Frontal cortex (tissue), 4 donors: ENCODE results near the gene ZNF488. TPM values are rescaled to one million over a fixed set of nuclear protein-coding genes. Genes with fewer than 3 reads are reported as not detected.

Experiments
- DNase-seq, 2 donors: peaks; one replicate each; pipeline ENCODE4 v3.0.0; 2012; ENCODE audit warnings: low spot score in 2 of 2
- FAIRE-seq: peaks from 2 replicates; lab custom pipeline; 2012; peaks lifted over from hg19 to GRCh38; lab: Jason Lieb, UNC
- total RNA-seq: library from RNA; depleted of rRNA; stranded (reverse); fragments of >200 nt; gene quantifications from one replicate; pipeline ENCODE4 v1.2.3, GENCODE V29; 2014
- donor health status: control.
- donor health status: control.
- donor health status: control.

Gene ZNF488
- total RNA-seq, 1 donor from 2014 or later = 0.41 TPM

DNA sequence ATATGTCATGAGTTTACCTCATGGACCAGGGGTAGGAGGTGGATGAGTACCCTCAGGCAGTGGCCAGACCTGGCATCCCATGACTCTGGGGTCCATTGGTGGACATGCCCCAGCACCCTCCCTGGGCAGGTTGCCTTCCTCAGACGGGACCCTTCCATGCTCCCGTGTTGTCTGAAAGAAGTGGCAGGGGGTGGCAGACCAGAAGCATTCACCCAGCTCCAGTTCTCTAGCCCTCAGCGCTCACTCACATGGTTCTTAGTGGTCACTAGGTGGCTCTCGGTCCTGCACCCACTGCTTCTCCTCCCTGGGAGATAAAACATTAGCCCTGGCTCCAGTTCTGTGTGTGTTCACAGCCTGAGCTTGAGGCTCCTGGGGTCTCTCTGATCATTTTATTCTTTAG is 29.9 kb downstream of the ZNF488 start:
- no peak for FAIRE-seq

DNA sequence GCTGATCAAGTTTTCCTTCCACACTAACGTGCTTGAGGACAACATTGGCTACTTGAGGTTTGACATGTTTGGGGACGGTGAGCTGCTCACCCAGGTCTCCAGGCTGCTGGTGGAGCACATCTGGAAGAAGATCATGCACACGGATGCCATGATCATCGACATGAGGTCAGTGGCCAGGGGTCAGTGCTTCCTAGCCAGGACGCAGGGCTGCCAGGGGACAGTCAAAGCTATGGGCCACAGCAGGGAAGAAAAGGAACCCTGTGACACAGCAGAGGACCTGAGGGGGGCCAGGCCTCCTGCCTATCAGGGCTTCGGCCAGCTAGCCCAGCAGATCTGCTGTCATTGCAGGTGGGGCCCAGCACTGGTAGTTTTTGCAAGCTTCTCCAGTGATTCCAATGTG is 30.7 kb downstream of the ZNF488 start:
- no peak for FAIRE-seq
- DNase-seq = no peak

More for the DNA sequence above, 29.9 kb downstream of the ZNF488 start:
- no peak for DNase-seq

DNA sequence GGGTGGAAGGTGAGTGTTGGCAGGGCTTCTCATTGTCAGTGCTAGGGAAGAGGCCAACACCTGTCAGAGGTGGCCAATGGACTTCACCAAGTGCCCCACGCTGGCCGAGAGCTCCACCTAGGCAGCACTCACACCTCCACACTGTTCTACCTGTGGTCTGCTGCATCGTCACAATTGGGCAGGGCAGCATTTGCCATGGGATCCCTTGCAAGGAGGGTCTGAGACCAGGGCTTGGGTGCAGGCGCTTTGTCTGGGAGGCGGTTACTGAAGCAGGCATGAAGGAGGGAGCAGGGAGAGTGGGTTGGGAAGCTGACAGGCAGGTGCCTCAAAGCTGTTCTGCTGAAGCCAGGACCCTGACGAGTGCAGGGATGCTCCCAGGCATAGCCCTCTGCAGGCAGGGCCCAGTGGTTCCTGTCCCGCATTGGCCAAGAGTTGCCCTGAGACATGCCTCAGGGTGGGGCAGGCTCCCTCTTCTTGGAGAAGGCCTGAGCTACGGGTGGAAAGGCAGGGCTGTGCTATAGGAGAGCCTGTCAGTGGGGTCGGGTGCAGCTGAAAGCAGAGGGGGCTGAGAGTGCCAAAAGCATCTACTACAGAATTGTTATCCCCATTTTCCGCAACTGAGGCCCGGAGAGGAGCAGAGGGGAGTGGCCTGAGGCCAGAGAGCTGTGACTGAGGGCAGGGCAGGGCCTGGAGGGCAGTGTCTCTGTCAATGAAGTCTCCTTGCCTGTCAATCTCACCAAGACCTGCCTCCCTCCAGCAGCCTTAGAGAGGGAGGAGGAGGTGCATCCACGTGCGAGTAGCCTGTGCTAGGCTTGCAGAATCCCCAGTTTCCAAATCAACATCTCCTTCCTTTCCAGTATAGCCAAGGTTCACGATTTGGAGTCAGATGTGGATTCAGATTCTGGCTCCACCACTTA is 31.9 kb downstream of the ZNF488 start:
- DNase-seq (no peak), FAIRE-seq (no peak)

DNA sequence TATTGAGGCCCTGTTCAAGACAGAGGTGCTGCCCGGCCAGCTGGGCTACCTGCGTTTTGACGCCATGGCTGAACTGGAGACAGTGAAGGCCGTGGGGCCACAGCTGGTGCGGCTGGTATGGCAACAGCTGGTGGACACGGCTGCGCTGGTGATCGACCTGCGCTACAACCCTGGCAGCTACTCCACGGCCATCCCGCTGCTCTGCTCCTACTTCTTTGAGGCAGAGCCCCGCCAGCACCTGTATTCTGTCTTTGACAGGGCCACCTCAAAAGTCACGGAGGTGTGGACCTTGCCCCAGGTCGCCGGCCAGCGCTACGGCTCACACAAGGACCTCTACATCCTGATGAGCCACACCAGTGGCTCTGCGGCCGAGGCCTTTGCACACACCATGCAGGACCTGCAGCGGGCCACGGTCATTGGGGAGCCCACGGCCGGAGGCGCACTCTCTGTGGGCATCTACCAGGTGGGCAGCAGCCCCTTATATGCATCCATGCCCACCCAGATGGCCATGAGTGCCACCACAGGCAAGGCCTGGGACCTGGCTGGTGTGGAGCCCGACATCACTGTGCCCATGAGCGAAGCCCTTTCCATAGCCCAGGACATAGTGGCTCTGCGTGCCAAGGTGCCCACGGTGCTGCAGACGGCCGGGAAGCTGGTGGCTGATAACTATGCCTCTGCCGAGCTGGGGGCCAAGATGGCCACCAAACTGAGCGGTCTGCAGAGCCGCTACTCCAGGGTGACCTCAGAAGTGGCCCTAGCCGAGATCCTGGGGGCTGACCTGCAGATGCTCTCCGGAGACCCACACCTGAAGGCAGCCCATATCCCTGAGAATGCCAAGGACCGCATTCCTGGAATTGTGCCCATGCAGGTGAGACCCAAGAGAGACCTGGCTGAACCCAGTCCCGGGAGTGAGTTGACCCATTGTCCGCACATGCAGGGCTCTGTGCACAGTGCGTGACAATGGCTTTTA is 33.1 kb downstream of the ZNF488 start:
- FAIRE-seq (no peak), DNase-seq (no peak)

DNA sequence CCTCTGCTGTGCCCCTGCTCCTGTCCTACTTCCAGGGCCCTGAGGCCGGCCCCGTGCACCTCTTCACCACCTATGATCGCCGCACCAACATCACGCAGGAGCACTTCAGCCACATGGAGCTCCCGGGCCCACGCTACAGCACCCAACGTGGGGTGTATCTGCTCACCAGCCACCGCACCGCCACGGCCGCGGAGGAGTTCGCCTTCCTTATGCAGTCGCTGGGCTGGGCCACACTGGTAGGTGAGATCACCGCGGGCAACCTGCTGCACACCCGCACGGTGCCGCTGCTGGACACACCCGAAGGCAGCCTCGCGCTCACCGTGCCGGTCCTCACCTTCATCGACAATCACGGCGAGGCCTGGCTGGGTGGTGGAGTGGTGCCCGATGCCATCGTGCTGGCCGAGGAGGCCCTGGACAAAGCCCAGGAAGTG is 34.1 kb downstream of the ZNF488 start:
- no peak for FAIRE-seq
- DNase-seq = no peak

DNA sequence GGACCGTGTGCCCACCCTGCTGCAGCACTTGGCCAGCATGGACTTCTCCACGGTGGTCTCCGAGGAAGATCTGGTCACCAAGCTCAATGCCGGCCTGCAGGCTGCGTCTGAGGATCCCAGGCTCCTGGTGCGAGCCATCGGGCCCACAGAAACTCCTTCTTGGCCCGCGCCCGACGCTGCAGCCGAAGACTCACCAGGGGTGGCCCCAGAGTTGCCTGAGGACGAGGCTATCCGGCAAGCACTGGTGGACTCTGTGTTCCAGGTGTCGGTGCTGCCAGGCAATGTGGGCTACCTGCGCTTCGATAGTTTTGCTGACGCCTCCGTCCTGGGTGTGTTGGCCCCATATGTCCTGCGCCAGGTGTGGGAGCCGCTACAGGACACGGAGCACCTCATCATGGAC is 34.6 kb downstream of the ZNF488 start:
- DNase-seq (no peak), FAIRE-seq (no peak)

DNA sequence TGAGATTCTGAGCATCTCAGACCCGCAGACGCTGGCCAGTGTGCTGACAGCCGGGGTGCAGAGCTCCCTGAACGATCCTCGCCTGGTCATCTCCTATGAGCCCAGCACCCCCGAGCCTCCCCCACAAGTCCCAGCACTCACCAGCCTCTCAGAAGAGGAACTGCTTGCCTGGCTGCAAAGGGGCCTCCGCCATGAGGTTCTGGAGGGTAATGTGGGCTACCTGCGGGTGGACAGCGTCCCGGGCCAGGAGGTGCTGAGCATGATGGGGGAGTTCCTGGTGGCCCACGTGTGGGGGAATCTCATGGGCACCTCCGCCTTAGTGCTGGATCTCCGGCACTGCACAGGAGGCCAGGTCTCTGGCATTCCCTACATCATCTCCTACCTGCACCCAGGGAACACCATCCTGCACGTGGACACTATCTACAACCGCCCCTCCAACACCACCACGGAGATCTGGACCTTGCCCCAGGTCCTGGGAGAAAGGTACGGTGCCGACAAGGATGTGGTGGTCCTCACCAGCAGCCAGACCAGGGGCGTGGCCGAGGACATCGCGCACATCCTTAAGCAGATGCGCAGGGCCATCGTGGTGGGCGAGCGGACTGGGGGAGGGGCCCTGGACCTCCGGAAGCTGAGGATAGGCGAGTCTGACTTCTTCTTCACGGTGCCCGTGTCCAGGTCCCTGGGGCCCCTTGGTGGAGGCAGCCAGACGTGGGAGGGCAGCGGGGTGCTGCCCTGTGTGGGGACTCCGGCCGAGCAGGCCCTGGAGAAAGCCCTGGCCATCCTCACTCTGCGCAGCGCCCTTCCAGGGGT is 35.2 kb downstream of the ZNF488 start:
- FAIRE-seq (no peak), DNase-seq (no peak)

DNA sequence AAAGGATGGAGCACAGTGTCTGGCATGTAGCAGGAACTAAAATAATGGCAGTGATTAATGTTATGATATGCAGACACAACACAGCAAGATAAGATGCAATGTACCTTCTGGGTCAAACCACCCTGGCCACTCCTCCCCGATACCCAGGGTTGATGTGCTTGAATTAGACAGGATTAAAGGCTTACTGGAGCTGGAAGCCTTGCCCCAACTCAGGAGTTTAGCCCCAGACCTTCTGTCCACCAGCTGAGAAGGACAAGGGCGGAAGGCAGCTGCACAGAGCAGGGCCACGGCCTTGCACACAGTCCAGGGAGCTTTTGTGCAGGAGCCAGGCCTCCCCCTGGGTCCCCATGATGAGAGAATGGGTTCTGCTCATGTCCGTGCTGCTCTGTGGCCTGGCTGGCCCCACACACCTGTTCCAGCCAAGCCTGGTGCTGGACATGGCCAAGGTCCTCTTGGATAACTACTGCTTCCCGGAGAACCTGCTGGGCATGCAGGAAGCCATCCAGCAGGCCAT is 35.9 kb downstream of the ZNF488 start, which contains the start of gene RBP3:
RBP3 (plus strand) TSS at position 226 of the 514 bp plus-strand sequence; CDS start at position 348, 122 bp downstream.
- FAIRE-seq (no peak), DNase-seq (no peak)

DNA sequence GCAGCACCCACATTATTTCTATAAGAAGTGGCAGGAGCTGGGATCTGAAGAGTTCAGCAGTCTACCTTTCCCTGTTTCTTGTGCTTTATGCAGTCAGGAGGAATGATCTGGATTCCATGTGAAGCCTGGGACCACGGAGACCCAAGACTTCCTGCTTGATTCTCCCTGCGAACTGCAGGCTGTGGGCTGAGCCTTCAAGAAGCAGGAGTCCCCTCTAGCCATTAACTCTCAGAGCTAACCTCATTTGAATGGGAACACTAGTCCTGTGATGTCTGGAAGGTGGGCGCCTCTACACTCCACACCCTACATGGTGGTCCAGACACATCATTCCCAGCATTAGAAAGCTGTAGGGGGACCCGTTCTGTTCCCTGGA is 36.8 kb downstream of the ZNF488 start:
- DNase-seq = no peak
- FAIRE-seq = no peak

DNA sequence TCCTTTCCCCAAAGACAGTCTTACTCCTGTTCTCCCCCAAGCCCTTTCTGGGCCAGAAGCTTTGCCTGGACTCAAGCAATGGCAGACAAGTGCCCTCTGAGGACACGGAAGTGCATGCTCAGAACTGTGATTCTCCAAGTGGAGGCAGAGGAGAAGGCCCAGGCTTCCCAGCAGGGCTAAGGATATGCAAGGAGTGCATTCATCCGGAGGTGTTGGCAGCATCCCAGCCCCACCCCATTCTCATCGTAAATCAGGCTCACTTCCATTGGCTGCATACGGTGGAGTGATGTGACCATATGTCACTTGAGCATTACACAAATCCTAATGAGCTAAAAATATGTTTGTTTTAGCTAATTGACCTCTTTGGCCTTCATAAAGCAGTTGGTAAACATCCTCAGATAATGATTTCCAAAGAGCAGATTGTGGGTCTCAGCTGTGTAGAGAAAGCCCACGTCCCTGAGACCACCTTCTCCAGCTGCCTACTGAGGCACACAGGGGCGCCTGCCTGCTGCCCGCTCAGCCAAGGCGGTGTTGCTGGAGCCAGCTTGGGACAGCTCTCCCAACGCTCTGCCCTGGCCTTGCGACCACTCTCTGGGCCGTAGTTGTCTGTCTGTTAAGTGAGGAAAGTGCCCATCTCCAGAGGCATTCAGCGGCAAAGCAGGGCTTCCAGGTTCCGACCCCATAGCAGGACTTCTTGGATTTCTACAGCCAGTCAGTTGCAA is 37.4 kb downstream of the ZNF488 start:
- FAIRE-seq = no peak
- no peak for DNase-seq

DNA sequence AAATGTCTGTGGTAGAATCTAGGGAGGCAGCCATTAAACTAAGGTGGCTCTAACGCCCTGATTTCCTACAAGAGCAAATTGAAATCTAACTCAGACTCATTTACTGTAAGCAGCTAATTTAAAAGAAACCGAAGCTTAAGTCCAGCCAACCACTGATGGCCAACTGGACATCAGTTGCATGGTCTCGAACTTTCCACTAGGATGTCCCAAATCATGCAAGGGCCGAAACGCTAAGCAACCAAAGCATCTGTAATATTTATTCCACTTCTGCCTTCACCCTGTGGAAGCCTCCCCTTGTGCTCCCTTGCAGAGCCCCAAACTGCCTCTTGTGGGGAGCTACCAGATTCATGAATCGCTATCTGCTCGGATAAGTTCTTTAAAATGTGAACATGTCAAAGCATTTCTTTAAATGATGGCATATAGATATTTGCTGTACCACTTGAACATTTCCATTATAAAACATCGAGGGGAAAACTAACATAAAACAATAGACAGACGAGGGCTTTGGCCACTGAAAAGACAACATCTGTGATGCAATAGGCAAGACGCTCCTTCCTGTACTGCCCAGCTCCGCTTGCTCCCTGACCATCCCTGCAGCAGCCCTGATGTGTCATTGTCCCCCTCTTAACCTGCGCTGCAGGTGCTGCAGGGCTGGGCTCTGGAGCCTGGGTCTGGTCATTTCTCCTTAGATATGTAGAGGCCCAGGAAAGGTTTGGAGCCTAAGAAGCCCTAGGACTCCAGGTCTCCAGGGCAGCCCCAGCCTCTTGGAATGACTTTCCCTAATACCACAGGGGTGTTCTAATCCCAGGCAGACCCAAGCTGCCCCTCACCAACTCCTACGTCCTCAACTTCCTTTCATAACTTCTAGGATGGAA is 38.9 kb downstream of the ZNF488 start:
- FAIRE-seq = no peak

DNA sequence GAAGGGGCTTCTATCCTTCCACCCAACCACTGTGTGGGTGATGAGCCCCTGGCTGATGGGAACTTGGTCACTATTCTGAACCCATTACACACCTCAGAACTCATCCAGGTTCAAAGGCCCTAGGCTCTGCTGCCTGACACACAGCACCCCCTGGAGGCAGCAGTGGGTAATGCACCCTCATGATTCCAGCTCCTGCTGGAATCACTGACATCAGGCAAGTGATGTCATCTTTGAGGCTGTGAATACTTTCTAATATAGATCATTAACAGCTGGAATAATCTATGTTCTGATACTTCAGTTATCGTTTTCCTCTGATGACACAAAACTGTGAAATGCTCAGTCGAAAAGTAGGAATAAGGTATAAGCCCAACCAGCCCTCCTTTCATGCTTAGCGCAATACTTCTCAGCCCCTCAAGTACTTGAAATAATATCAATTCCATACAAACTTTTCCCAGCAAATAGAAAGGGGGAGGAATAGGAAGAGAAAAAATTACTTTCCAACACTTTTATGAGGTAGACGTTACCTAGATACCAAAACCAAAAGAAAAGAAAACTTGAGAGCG is 43.4 kb downstream of the ZNF488 start:
- peak in 1 of 2 donors; percentile 71 for DNase-seq
- FAIRE-seq = no peak

More for the DNA sequence above, 38.9 kb downstream of the ZNF488 start:
- DNase-seq = no peak

DNA sequence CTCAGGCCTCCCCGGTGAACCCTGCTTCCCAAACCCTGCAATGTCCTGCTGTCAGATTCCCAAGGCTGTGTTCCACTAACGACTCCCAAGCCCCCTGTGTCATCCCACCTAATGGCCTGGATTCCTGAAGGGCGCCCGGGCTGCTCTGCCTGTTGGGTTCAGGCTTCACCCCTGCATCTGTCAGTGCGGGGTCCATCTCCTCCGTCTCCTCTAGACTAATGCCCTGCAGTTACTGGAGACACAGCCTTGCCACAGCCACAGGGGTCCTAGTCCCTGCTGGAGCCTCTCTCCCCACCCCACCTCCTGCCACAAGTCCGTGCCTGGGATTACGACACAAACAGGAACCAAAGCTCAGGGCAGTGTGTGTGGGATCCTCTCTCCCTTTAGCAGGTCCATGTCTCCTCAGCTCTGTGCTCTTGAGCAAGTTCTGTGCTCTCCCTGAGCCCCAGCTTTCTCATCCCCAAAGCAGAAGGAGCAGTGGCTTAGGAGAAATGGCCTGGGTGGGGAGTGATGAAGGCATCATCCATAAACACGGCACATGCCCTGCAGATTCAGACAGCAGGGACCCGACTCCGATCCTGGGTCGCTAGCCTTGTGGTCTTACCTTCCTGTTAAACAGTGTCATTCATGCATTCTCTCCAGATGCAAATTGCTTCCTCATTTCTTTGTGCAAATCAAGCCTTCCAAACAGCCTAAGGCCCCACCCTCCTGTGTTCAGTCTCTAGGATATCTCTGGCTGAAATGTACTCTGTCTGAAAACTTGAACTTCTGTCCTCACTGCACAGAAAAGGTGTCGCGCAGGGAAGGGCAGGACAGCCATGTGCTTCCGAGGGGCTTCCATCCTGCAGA is 44.1 kb downstream of the ZNF488 start:
- no peak for FAIRE-seq
- no peak for DNase-seq

DNA sequence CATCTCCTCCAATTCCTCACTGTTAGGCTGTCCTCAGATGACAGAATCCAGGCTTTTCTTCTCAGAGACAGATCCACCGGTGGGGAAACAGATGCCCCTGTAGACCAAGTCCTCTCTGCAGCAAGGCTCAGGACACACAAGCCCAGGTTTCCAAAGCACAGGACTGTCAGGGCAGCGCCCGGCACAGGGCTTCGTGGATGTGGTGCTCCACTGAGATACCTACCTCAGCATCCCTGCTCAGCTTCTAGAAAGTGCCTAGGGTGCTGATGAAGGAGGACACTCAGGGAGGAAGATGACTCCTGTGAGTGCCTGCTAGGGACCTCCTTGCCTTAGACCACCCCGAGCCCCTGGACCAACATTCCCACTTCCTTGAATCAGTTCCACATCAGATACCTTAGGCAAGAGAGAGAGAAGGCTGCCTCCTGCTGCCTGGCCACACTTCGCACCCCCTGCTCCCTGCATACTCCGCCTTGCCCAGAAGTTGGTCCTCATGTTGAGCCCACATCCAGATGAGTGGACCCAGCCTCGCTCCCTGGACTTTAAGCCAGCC is 44.8 kb downstream of the ZNF488 start:
- FAIRE-seq (no peak), DNase-seq (no peak)

DNA sequence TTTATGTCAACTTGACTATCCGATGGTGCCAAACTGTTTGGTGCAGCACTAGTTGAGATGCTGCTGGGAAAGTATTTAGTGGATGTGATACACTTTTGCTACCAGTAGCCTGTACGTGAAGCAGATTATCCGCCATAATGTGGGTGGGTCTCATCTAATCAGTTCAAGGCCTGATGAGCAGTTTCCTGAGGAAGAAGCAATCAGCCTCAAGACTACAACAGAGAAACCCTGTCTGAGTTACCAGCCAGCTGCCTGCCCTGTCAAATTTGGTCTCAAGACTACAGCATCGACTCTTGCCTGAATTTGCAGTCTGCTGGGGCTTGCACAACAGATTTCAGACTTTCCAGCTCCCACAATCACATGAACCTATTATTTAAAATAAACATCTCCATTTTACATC is 46.8 kb downstream of the ZNF488 start:
- no peak for FAIRE-seq
- DNase-seq = no peak

DNA sequence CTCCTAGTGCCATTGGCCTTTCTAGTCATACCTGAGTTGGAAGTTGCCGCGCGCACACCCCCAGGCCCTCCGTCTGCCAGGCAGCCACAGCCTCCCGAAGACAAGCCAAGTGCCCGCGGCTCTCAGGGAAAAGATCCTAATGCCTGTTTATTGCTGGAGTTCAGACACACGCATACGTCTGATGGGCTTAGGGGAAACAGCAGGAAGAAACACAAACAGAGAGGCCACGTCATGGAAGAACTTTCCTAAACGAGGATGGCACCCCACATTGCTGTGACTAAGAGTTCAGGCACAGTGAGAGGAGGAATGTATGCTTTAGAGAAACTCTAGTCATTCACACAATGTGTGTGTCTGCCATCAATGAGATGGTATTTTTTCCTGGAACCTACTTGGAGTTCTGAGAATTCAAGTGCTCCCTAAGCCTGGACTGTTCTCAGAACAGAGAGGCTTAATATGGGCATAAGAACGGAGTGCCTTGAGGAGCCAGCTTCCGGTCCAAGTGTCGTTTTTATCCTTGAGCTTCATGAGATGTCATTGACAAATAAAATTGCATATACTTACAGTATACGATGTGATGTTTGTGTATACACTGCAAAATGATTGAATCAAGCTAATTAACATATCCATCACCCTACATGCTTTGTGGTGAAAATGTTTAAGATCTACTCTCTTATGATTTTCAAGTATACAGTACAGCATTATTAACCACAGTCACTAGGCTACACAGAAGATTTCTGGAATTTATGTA is 47.5 kb downstream of the ZNF488 start:
- no peak for DNase-seq
- FAIRE-seq = no peak
